Nucleus accumbens (tissue), 56 donors: ENCODE data around the gene GOLGA6L2.

Experiments
- DNase-seq, 56 donors: peaks; one replicate each; lab custom pipeline; 2025; lab: John Stamatoyannopoulos, UW

GOLGA6L2 gene

DNA sequence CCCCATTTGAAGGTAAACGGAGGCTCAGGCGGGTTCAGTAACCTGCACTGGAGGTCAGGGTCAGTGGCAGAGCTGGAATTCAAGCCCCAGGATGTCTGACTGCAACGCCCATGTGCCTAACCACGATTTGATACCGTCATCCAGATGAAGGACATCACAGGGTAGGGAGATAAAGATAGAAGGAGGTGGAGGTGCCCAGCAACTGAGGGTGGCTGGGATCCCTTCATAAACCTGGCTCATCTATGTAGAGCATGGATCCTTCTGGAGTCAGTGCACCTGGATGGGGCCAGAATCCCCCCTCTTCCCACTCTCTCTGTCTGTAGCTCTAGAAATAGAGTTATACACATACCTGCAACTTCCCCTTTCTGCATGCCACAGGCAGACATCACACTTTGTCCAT is 51.2 kb downstream of the GOLGA6L2 start:
- no peak for DNase-seq

DNA sequence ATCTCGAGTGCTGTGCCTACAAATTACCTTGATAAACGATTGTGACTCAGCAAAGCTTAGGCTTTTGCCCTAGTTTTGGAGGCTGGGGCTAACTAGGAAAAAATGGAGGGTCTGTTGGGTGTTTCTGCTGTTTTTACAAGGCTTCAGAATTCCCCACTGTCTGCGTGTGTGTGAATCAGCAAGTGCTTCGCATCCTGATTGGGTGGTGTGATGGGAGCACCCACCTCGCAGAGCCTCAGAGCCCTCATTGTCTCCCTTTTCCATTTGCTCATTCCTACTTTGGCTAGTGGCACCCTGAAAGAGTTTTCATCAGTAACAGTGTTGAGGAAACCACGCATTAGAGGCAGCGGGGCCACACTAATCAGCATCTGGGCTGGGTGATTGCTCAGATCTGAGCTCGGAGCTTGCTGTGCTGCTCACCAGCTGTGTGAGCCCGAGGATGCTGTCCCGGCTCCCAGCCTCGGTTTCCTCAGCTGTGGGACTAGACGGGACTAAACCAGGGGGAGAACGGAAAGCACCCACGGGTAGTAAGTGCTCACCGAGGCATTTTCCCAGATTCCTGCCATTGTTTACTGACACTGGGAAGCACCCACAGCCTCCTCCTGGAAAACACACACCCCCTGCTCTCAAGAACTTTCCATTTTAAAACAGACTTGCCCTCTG is 51.9 kb downstream of the GOLGA6L2 start:
- DNase-seq = no peak
